Measurements from ENCODE around the gene AP5B1. TPM values are rescaled to one million over a fixed set of nuclear protein-coding genes. Genes with fewer than 3 reads are reported as not detected.
A peak's percentile ranks its signal among the peaks of the same experiment; 100 is the strongest.
"Not testable (repeated sequence)": the region's sequence is repeated elsewhere in the genome, so short reads cannot be mapped to it uniquely, and the experiment has no call there.

AP5B1 gene
- total RNA-seq, 2 experiments from 2014 or later = 6.2 to 6.3 TPM

DNA sequence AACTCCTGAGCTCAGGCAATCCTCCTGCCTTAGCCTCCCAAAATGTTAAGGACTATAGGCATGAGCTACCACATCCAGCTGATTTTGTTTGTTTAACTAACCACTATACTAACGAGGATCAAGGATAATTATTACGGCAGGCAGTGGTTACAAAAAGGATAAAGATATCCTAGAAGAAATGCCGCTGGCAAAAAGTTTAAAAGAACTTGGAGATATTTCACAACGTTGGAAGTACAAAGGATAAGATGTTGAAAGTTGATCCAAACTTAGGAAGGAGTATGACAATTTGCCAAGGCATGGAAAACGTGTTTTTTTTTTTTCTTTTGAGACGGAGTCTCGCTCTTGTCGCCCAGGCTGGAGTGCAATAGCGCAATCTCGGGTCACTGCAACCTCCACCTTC lies 13.4 kb downstream of the AP5B1 start:
- no peak for DNase-seq
- intact Hi-C loops (cut with micrococcal nuclease) = no loop called here
- Mint-ChIP-seq H3K27me3 (ENCODE audit: low read depth) (no peaks in the 10 kb centered on the region), H3K4me3 (no peak overlapping the region), H3K4me1 (ENCODE audit: low read depth) (peaks cover 4% of the 10 kb centered on the region), H3K9me3 (no peaks in the 10 kb centered on the region), H3K36me3 (ENCODE audit: low read depth) (no peaks in the 10 kb centered on the region), H3K27ac (no peak overlapping the region)
- CTCF ChIA-PET = interaction anchor here (1.0 to 1.4 kb wide), 2 partner anchors 12 to 56 kb away, joined by 3 read pairs; partner anchors contain the start of gene KAT5

DNA sequence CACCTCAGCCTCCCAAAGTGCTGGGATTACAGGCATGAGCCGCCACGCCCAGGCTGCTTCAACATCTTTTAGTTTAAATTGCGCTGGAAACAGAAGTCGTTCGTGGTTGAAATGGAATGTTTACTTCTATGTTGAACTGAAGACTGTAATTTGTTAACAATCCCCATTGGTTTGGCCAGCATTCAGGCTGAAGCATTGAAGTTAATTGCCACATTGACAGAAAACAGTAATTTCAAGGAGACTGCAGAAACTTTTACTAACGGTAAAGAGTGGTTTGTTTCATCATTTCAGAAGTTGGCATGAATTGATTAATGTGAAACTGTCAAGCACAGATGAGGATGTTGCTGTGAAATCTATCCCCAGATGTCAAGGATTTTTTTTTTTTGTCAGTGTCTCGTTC lies 14.2 kb downstream of the AP5B1 start:
- CTCF ChIA-PET = interaction anchor here (1.0 to 1.4 kb wide), 2 partner anchors 13 to 55 kb away, joined by 3 read pairs; partner anchors contain the start of gene KAT5
- Mint-ChIP-seq H3K36me3 (ENCODE audit: low read depth) (no peaks in the 10 kb centered on the region), H3K27me3 (ENCODE audit: low read depth) (no peaks in the 10 kb centered on the region), H3K4me1 (ENCODE audit: low read depth) (peaks cover 4% of the 10 kb centered on the region), H3K4me3 (no peak overlapping the region), H3K9me3 (no peaks in the 10 kb centered on the region), H3K27ac (no peak overlapping the region)
- no peak for DNase-seq
- intact Hi-C loops (cut with micrococcal nuclease) = no loop called here

DNA sequence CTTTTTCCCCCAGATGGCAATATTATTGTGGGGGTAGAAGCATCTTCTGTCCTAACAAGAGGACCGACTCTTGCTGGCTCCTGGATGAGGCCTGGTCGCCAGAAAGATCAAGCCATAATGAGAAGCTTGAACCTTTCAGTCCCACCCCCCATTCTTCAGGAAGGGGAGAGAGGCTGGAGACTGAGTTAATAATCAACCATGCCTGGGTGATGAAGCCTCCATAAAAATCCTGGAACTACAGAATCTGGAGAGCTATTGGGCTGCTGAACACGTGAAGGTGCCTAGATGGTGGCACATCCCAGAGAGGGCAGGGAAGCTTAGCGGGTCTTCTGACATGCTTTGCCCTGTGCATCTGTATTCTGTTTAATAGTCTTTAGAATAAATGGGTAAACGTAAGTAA lies 16.3 kb downstream of the AP5B1 start:
- Mint-ChIP-seq H3K27me3 (ENCODE audit: low read depth) (no peaks in the 10 kb centered on the region), H3K9me3 (no peaks in the 10 kb centered on the region), H3K27ac (no peak overlapping the region), H3K4me1 (ENCODE audit: low read depth) (no peaks in the 10 kb centered on the region), H3K36me3 (ENCODE audit: low read depth) (no peaks in the 10 kb centered on the region), H3K4me3 (no peak overlapping the region)
- intact Hi-C loops (cut with micrococcal nuclease) = no loop called here
- DNase-seq = no peak
- CTCF ChIA-PET = interaction anchor here (0.6 to 2.0 kb wide), 3 partner anchors 16 to 53 kb away, joined by 4 to 5 read pairs (median 5); no protein-coding TSS in a partner anchor

DNA sequence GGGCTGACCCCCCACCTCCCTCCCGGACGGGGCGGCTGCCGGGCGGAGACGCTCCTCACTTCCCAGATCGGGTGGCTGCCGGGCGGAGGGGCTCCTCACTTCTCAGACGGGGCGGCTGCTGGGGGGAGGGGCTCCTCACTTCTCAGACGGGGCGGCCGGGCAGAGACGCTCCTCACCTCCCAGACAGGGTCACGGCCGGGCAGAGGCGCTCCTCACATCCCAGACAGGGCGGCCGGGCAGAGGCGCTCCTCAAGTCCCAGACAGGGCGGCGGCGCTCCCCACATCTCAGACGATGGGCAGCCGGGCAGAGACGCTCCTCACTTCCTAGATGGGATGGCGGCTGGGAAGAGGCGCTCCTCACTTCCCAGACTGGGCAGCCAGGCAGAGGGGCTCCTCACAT lies 18.0 kb downstream of the AP5B1 start:
- H3K9me3 Mint-ChIP-seq; intact Hi-C loops (cut with micrococcal nuclease); H3K4me1 Mint-ChIP-seq (ENCODE audit: low read depth); H3K27ac Mint-ChIP-seq; H3K27me3 Mint-ChIP-seq (ENCODE audit: low read depth); DNase-seq; H3K4me3 Mint-ChIP-seq; CTCF ChIA-PET; H3K36me3 Mint-ChIP-seq (ENCODE audit: low read depth): not testable (repeated sequence)

- intact Hi-C loops (cut with micrococcal nuclease); H3K36me3 Mint-ChIP-seq (ENCODE audit: low read depth); H3K9me3 Mint-ChIP-seq; DNase-seq; H3K27ac Mint-ChIP-seq; H3K4me1 Mint-ChIP-seq (ENCODE audit: low read depth); H3K27me3 Mint-ChIP-seq (ENCODE audit: low read depth); H3K4me3 Mint-ChIP-seq: not testable (repeated sequence)
- CTCF ChIA-PET = interaction anchor here (3.7 kb wide), 1 partner anchor 18 kb away, joined by 15 read pairs; the partner anchor contains the start of gene AP5B1
Measured at GRCh38 chr11:65762169-65762568, 18.6 kb downstream of the AP5B1 start.

DNA sequence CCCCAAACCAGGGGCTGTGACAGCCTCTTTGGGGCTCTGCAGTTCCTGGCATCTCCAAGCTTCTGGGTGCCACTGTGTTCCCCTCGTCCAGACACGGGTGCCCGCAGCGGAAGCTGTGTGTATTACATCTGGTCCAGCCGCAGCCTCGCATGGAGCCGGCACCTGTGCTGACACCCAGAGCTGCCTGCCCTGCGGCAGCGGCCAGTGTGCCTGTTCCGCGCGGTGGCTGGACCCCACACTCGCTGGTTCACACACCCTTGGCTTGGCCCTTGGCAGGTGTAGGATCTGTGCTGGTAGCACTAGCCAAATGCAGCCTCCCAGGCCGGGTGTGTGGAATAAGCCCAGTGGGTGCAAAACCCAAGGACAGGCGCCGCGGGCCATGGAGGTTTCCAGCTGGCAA lies 35.7 kb downstream of the AP5B1 start:
- no peaks in the 10 kb centered on the region for H3K36me3 Mint-ChIP-seq (ENCODE audit: low read depth)
- H3K27ac Mint-ChIP-seq = no peak overlapping the region
- CTCF ChIA-PET = interaction anchor here (0.9 to 1.6 kb wide), 5 partner anchors 28 to 82 kb away, joined by 4 to 5 read pairs (median 5); no protein-coding TSS in a partner anchor
- no peak overlapping the region for H3K4me3 Mint-ChIP-seq
- H3K4me1 Mint-ChIP-seq (ENCODE audit: low read depth) = no peaks in the 10 kb centered on the region
- H3K9me3 Mint-ChIP-seq = no peaks in the 10 kb centered on the region
- intact Hi-C loops (cut with micrococcal nuclease) = no loop called here
- peaks cover 4% of the 10 kb centered on the region for H3K27me3 Mint-ChIP-seq (ENCODE audit: low read depth)
- no peak for DNase-seq

DNA sequence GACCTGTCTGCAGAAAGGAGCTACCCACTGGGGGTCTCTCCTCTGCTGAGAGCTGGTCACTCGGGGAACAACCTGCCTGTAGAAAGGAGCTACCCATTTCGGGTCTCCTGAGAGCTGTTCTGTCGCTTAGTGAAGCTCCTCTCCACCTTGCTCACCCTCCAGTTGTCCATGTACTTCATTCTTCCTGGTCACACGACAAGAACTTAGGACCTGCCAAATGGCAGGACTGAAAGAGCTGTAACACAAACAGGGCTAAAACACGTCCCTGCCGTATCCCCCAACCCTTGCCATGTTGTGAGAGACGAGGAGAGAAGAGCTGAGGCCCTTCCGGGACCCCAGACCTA lies 36.1 kb downstream of the AP5B1 start:
- H3K9me3 Mint-ChIP-seq = no peaks in the 10 kb centered on the region
- no peak overlapping the region for H3K27ac Mint-ChIP-seq
- peaks cover 4% of the 10 kb centered on the region for H3K27me3 Mint-ChIP-seq (ENCODE audit: low read depth)
- CTCF ChIA-PET = interaction anchor here (0.6 to 1.6 kb wide), 6 partner anchors 28 to 82 kb away, joined by 3 to 5 read pairs (median 4); no protein-coding TSS in a partner anchor
- H3K4me1 Mint-ChIP-seq (ENCODE audit: low read depth) = no peaks in the 10 kb centered on the region
- intact Hi-C loops (cut with micrococcal nuclease) = no loop called here
- no peak overlapping the region for H3K4me3 Mint-ChIP-seq
- H3K36me3 Mint-ChIP-seq (ENCODE audit: low read depth) = no peaks in the 10 kb centered on the region
- no peak for DNase-seq

GRCh38 chr11:65744026-65744698 lies 36.6 kb downstream of the AP5B1 start:
- Mint-ChIP-seq H3K27me3 (ENCODE audit: low read depth) (peaks cover 4% of the 10 kb centered on the region), H3K4me1 (ENCODE audit: low read depth) (no peaks in the 10 kb centered on the region), H3K4me3 (no peak overlapping the region), H3K9me3 (no peaks in the 10 kb centered on the region), H3K27ac (no peak overlapping the region), H3K36me3 (ENCODE audit: low read depth) (no peaks in the 10 kb centered on the region)
- CTCF ChIA-PET = interaction anchor here (0.6 to 1.6 kb wide), 6 partner anchors 29 to 83 kb away, joined by 3 to 5 read pairs (median 4); no protein-coding TSS in a partner anchor
- intact Hi-C loops (cut with micrococcal nuclease) = no loop called here
- DNase-seq = peak; percentile 10

DNA sequence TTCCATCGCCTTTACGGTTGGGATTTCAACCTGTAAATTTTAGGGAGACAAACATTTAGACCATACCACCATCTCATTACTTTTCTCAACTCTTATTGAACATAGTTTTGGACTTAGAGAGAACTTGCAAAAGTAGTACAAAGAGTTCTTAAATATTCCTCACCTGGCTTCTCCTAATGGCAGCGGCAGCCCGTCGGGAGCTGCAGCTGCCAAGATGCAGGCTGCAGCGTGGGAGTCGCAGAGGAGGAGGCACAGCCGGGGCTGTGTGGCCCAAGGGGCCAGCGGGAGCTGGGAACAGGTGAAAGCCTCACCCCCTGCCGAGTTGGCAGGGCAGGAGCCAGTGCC lies 37.1 kb downstream of the AP5B1 start:
- no peaks in the 10 kb centered on the region for H3K36me3 Mint-ChIP-seq (ENCODE audit: low read depth)
- H3K27me3 Mint-ChIP-seq (ENCODE audit: low read depth) = peaks cover under 1% of the 10 kb centered on the region
- no peak overlapping the region for H3K27ac Mint-ChIP-seq
- DNase-seq = no peak
- H3K9me3 Mint-ChIP-seq = no peaks in the 10 kb centered on the region
- CTCF ChIA-PET = no interaction called here
- intact Hi-C loops (cut with micrococcal nuclease) = no loop called here
- H3K4me1 Mint-ChIP-seq (ENCODE audit: low read depth) = no peaks in the 10 kb centered on the region
- H3K4me3 Mint-ChIP-seq = no peak overlapping the region

- CTCF ChIA-PET = interaction anchor here (1.0 kb wide), 1 partner anchor 98 kb away, joined by 3 read pairs; no protein-coding TSS in a partner anchor
- Mint-ChIP-seq H3K4me3 (no peak overlapping the region), H3K36me3 (ENCODE audit: low read depth) (no peaks in the 10 kb centered on the region), H3K27ac (no peak overlapping the region), H3K9me3 (no peaks in the 10 kb centered on the region), H3K27me3 (ENCODE audit: low read depth) (peaks cover 2% of the 10 kb centered on the region), H3K4me1 (ENCODE audit: low read depth) (no peaks in the 10 kb centered on the region)
- no peak for DNase-seq
- intact Hi-C loops (cut with micrococcal nuclease) = no loop called here
Measured at GRCh38 chr11:65742353-65742752, 38.4 kb downstream of the AP5B1 start.

DNA sequence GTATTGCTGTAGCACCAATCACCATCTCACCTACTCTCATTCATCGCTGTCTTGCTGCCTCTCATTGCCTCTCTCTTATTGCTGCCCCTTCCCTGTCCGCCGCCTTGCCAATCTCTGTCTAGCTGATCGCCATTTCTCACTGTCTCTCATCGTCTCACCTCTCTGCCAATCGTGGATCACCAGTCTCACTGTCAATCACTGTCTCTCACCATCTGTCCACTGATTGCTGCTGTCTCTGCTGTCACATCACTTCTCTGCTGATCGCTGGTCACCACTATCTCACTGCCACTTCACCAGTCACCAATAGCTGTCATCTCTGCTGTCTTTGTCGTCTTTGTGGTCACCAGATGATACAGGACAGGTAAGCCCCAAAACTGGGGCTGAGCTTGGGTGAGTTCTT lies 39.6 kb downstream of the AP5B1 start:
- Mint-ChIP-seq H3K4me1 (ENCODE audit: low read depth) (no peaks in the 10 kb centered on the region), H3K27ac (no peak overlapping the region), H3K9me3 (peaks cover 5% of the 10 kb centered on the region), H3K27me3 (ENCODE audit: low read depth) (peaks cover 2% of the 10 kb centered on the region), H3K4me3 (no peak overlapping the region), H3K36me3 (ENCODE audit: low read depth) (no peaks in the 10 kb centered on the region)
- intact Hi-C loops (cut with micrococcal nuclease) = no loop called here
- DNase-seq = no peak
- CTCF ChIA-PET = interaction anchor here (1.0 kb wide), 1 partner anchor 99 kb away, joined by 3 read pairs; no protein-coding TSS in a partner anchor

DNA sequence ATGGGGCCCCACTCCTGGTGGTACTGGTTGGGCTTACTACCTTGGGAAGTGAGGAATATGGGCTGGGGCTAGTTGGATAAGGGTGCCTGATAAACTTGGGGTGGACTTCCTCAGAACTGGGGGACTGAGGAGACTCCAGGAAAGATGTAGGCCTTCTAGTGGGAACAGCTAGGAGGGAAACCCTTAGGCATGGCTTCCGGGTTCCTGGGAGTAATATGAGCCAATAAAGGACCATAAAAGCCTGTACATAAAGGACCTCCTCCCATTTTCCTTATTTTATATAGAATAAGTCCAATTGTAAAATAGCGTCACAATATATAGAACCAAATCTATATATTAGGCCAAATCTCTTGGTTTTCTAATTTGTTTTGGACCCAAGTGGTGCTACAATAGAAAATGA lies 41.8 kb downstream of the AP5B1 start:
- DNase-seq = no peak
- intact Hi-C loops (cut with micrococcal nuclease) = no loop called here
- no peak overlapping the region for H3K4me3 Mint-ChIP-seq
- CTCF ChIA-PET = interaction anchor here (0.6 to 1.3 kb wide), 2 partner anchors 41 to 107 kb away, joined by 3 read pairs; no protein-coding TSS in a partner anchor
- peaks cover 5% of the 10 kb centered on the region for H3K9me3 Mint-ChIP-seq
- H3K36me3 Mint-ChIP-seq (ENCODE audit: low read depth) = no peaks in the 10 kb centered on the region
- no peak overlapping the region for H3K27ac Mint-ChIP-seq
- H3K27me3 Mint-ChIP-seq (ENCODE audit: low read depth) = peaks cover 2% of the 10 kb centered on the region
- no peaks in the 10 kb centered on the region for H3K4me1 Mint-ChIP-seq (ENCODE audit: low read depth)

DNA sequence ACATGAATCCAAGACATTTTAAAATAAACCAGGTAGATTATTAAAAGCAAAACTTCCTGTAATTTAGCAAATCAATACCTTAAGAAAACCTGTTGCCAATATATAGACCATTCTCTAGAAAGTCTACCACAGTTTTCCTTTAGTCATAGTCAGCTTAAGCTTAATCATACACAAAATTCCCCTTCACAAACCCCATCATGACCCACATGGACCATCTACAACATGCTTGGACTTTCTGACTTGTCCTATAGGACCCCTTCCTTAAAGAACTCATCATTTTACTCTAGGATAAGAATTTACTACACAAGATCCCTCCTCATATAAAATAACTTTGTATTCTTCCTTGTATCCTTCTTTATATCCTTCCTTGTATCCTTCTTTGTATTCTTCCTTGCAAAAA lies 44.0 kb downstream of the AP5B1 start:
- no peak for DNase-seq
- Mint-ChIP-seq H3K4me1 (ENCODE audit: low read depth) (no peaks in the 10 kb centered on the region), H3K27ac (no peak overlapping the region), H3K27me3 (ENCODE audit: low read depth) (peaks cover 10% of the 10 kb centered on the region), H3K4me3 (no peak overlapping the region), H3K36me3 (ENCODE audit: low read depth) (no peaks in the 10 kb centered on the region), H3K9me3 (peaks cover 5% of the 10 kb centered on the region)
- intact Hi-C loops (cut with micrococcal nuclease) = no loop called here
- CTCF ChIA-PET = interaction anchor here (0.9 kb wide), 1 partner anchor 10 kb away, joined by 3 read pairs; no protein-coding TSS in a partner anchor

Data from activated naive CD4-positive, alpha-beta T cell treated with anti-CD3 and anti-CD28 coated beads for 36 hours (primary cell).